GM21360 (cell line): ENCODE results near the gene NAT14.

ENCODE experiments used
- ATAC-seq: cut with Tn5 transposase; IDR thresholded peaks from one replicate; pipeline ENCODE4 v1.9.1; 2021; ENCODE audit warnings: mild to moderate bottlenecking, moderate library complexity; ENCODE audit not compliant: unreplicated experiment

NAT14 gene

GRCh38 chr19:55467236-55468053 is 17.5 kb upstream of the NAT14 start:
- ATAC-seq = peak; percentile 68

GRCh38 chr19:55468054-55468393 is 17.0 kb upstream of the NAT14 start:
- peak; percentile 15 for ATAC-seq

GRCh38 chr19:55471266-55471665 is 13.7 kb upstream of the NAT14 start:
- no peak for ATAC-seq

- ATAC-seq = no peak
Measured at GRCh38 chr19:55472463-55472862, 12.5 kb upstream of the NAT14 start.

- no peak for ATAC-seq
Measured at GRCh38 chr19:55473225-55474012, 11.6 kb upstream of the NAT14 start.

GRCh38 chr19:55474269-55475265 is 10.4 kb upstream of the NAT14 start:
- ATAC-seq = no peak

- ATAC-seq = peak; percentile 89
Measured at GRCh38 chr19:55476100-55476775, 8.8 kb upstream of the NAT14 start, which contains the start of gene ZNF628. TSS of gene ZNF628 (plus strand) at chr19:55476617. CDS start at chr19:55479911, 3,294 bp downstream.

GRCh38 chr19:55477905-55478304 is 7.1 kb upstream of the NAT14 start:
- no peak for ATAC-seq

- no peak for ATAC-seq
Measured at GRCh38 chr19:55478364-55478763, 6.6 kb upstream of the NAT14 start.

- no peak for ATAC-seq
Measured at GRCh38 chr19:55479045-55479444, 5.9 kb upstream of the NAT14 start.

- no peak for ATAC-seq
Measured at GRCh38 chr19:55479451-55480230, 5.3 kb upstream of the NAT14 start.

- no peak for ATAC-seq
Measured at GRCh38 chr19:55481148-55481793, 3.7 kb upstream of the NAT14 start.

GRCh38 chr19:55481794-55482155 is 3.2 kb upstream of the NAT14 start:
- no peak for ATAC-seq

- no peak for ATAC-seq
Measured at GRCh38 chr19:55482156-55482961, 2.6 kb upstream of the NAT14 start.

GRCh38 chr19:55482967-55483705 is 1.9 kb upstream of the NAT14 start:
- no peak for ATAC-seq

GRCh38 chr19:55483706-55484592 is 1.0 kb upstream of the NAT14 start:
- no peak for ATAC-seq
